K562 (cell line): ENCODE measurements around the gene SFXN2. TPM values are rescaled to one million over a fixed set of nuclear protein-coding genes. Genes with fewer than 3 reads are reported as not detected.

ENCODE experiments used
- ATAC-seq: fragments of 200-7000 bp; cut with Tn5 transposase; 3 replicates; pipeline ENCODE4 v1.9.1; 2020; ENCODE audit warnings: moderate library complexity
- BruUV-seq: library from RNA; stranded (reverse); fragments of 400-500 nt; replicated peaks from 2 replicates; lab custom pipeline; 2021; lab: Mats Ljungman, UMichigan
- CTCF ChIA-PET: fragments of 300-600 bp; formaldehyde crosslinking; extraction: SDS; loops from one replicate; lab custom pipeline; 2021; ENCODE audit warnings: low intra/inter-chr PET ratio; lab: Yijun Ruan, JAX
- POLR2A ChIA-PET: fragments of 300-600, 350-650 bp; sonication (Branson Sonifier 250); formaldehyde crosslinking; extraction: SDS; loops from one replicate; lab custom pipeline; 2021; ENCODE audit warnings: antibody characterized with exemption, inconsistent platforms; lab: Yijun Ruan, JAX
- DNase-seq, 4 experiments: peaks; one replicate each; pipeline versions ENCODE4 v3.0.0 to v3.0.0-alpha.2; 2011 to 2018; ENCODE audit warnings: low spot score in 3 of 4, mixed read lengths in 3 of 4; ENCODE audit errors: extremely low read depth in 1 of 4
- FAIRE-seq: peaks from 2 replicates; lab custom pipeline; 2011; peaks lifted over from hg19 to GRCh38; lab: Jason Lieb, UNC
- H2AFZ ChIP-seq: 2 replicates; pipeline ENCODE4 v1.6.0; 2011; ENCODE audit warnings: low read depth, low read length, control low read depth, inconsistent platforms
- H3K27ac ChIP-seq: fragments of 200-600 bp; 3 replicates; pipeline ENCODE4 v1.8.0; 2011; ENCODE audit warnings: low read depth, mild to moderate bottlenecking, control low read depth, inconsistent platforms, low read length, moderate library complexity, mixed read lengths; ENCODE audit errors: extremely low read depth
- H3K27me3 ChIP-seq, 2 experiments: fragments of 300-600 bp in 1 of 2; 2 replicates in 1 of 2; 3 replicates in 1 of 2; pipeline versions ENCODE4 v1.6.0 to v1.8.0; 2011; ENCODE audit warnings: inconsistent platforms in 2 of 2, low read length in 2 of 2, mild to moderate bottlenecking in 1 of 2, mixed read lengths in 1 of 2, moderate library complexity in 1 of 2; ENCODE audit not compliant: control insufficient read depth in 2 of 2, insufficient read depth in 2 of 2
- H3K36me3 ChIP-seq: fragments of 300-600 bp; 3 replicates; pipeline ENCODE4 v1.8.0; 2011; ENCODE audit warnings: mild to moderate bottlenecking, low read length, inconsistent platforms; ENCODE audit not compliant: control insufficient read depth, insufficient read depth
- H3K4me1 ChIP-seq, 2 experiments: fragments of 200-600 bp in 1 of 2; replicated peaks in 1 of 2; 2 replicates in 1 of 2; 3 replicates in 1 of 2; pipeline versions ENCODE4 v1.5.1 to v1.8.0; 2011; ENCODE audit warnings: inconsistent platforms in 2 of 2, low read length in 2 of 2, mild to moderate bottlenecking in 1 of 2, mixed read lengths in 1 of 2, moderate library complexity in 1 of 2; ENCODE audit not compliant: control insufficient read depth in 2 of 2, insufficient read depth in 2 of 2
- H3K4me2 ChIP-seq: 2 replicates; pipeline ENCODE4 v1.6.1; 2011; ENCODE audit warnings: low read length, control low read depth, inconsistent platforms, mixed read lengths; ENCODE audit not compliant: insufficient read depth
- H3K4me3 ChIP-seq: fragments of 200-600 bp; sonication (generic), shearing (Covaris generic); 2 replicates; pipeline ENCODE4 v1.5.1; 2016; ENCODE audit warnings: control low read depth, inconsistent platforms
- H3K79me2 ChIP-seq: fragments of 200-600 bp; 3 replicates; pipeline ENCODE4 v1.8.0; 2011; ENCODE audit warnings: low read length, inconsistent platforms; ENCODE audit not compliant: control insufficient read depth, insufficient read depth
- H3K9ac ChIP-seq, 2 experiments: 2 replicates each; pipeline versions ENCODE4 v1.6.0 to v1.6.1; 2011; ENCODE audit warnings: low read depth in 2 of 2, low read length in 2 of 2, control low read depth in 1 of 2, inconsistent platforms in 1 of 2, mild to moderate bottlenecking in 1 of 2, mixed read lengths in 1 of 2; ENCODE audit not compliant: insufficient read depth in 1 of 2
- H3K9me1 ChIP-seq: one replicate; pipeline ENCODE4 v1.6.0; 2011; ENCODE audit warnings: inconsistent platforms, mild to moderate bottlenecking, low read length, moderate library complexity; ENCODE audit not compliant: control insufficient read depth, insufficient read depth
- H3K9me3 ChIP-seq: replicated peaks from 2 replicates; pipeline ENCODE4 v1.5.1; 2011; ENCODE audit warnings: low read depth, low read length, inconsistent platforms; ENCODE audit not compliant: control insufficient read depth, insufficient read depth
- H4K20me1 ChIP-seq: replicated peaks from 2 replicates; pipeline ENCODE4 v1.6.1; 2011; ENCODE audit warnings: low read length, inconsistent platforms, mixed read lengths; ENCODE audit not compliant: control insufficient read depth, insufficient read depth
- EGR1 ChIP-seq: fragments of 450-650 bp; conservative IDR thresholded peaks from 2 replicates; pipeline ENCODE4 v1.6.1; 2017; ENCODE audit warnings: mild to moderate bottlenecking
- EZH2 ChIP-seq: IDR thresholded peaks from 2 replicates; pipeline ENCODE4 v1.6.1; 2012; ENCODE audit warnings: low read depth, mild to moderate bottlenecking, inconsistent platforms, low read length, borderline replicate concordance
- GTF2E2 ChIP-seq: fragments of 200-800 bp; sonication (Bioruptor generic); IDR thresholded peaks from 2 replicates; pipeline ENCODE4 v1.6.1; 2016; ENCODE audit warnings: missing genetic modification characterization, missing compliant biosample characterization
- MAFG ChIP-seq: fragments of 450-650 bp; conservative IDR thresholded peaks from 2 replicates; pipeline ENCODE4 v1.6.1; 2016; ENCODE audit warnings: missing genetic modification characterization, missing compliant biosample characterization
- MTF1 ChIP-seq: fragments of 250-450 bp; sonication (Bioruptor Pico); IDR thresholded peaks from 2 replicates; pipeline ENCODE4 v1.9.0; 2021; ENCODE audit warnings: moderate library complexity, mild to moderate bottlenecking, inconsistent platforms, borderline replicate concordance
- NCOA2 ChIP-seq, 2 experiments: fragments of 450-650 bp; IDR thresholded peaks; 2 replicates each; pipeline ENCODE4 v1.6.1; 2018; ENCODE audit warnings: mild to moderate bottlenecking in 2 of 2, moderate library complexity in 1 of 2; ENCODE audit not compliant: partially characterized antibody in 2 of 2
- PRMT5 ChIP-seq: sonication (generic); formaldehyde crosslinking; IDR thresholded peaks from 2 replicates; pipeline ENCODE4 v1.5.0; 2020; ENCODE audit warnings: missing genetic modification reagents
- SMC3 ChIP-seq: conservative IDR thresholded peaks from 2 replicates; pipeline ENCODE4 v1.6.1; 2011; ENCODE audit warnings: low read depth, low read length, improper control_type of control experiment; ENCODE audit not compliant: insufficient read depth
- ZBTB1 ChIP-seq: sonication (generic); formaldehyde crosslinking; IDR thresholded peaks from 2 replicates; pipeline ENCODE4 v1.8.1; 2023; ENCODE audit warnings: missing genetic modification reagents, low read depth, mild to moderate bottlenecking, borderline replicate concordance
- ZKSCAN3 ChIP-seq: fragments of 250-450 bp; sonication (Bioruptor Pico); IDR thresholded peaks from 2 replicates; pipeline ENCODE4 v1.4.0; 2020
- ZNF282 ChIP-seq: sonication (generic); formaldehyde crosslinking; IDR thresholded peaks from 2 replicates; pipeline ENCODE4 v1.8.1; 2023; ENCODE audit warnings: missing genetic modification reagents
- WGBS: fragments of 100-300 bp; shearing (Covaris generic); methylation state at CpG from one replicate; pipeline ENCODE4 v1.1.6; 2016; ENCODE audit warnings: low coverage, mixed read lengths; ENCODE audit not compliant: insufficient coverage; ENCODE audit errors: missing lambda C conversion rate; 5-methylcytosine and 5-hydroxymethylcytosine counted together
- in situ Hi-C: fragments of 300-500 bp; cut with MboI; formaldehyde crosslinking; loops from 4 replicates; pipeline ENCODE4 v1.15.0; 2018; ENCODE audit warnings: inconsistent platforms, mixed read lengths
- intact Hi-C: fragments of 100-400 bp; cut with micrococcal nuclease; formaldehyde crosslinking; loops from 2 replicates; pipeline ENCODE4 v1.14.2; 2022
- polyA plus RNA-seq, 8 experiments: library from polyadenylated mRNA; depleted of rRNA in 4 of 8; stranded (reverse) in 5 of 8; unstranded in 3 of 8; fragments of >200 nt; fragmentation: Nextera tagmentation in 2 of 8; fragmentation: Illumina TruSeq in 1 of 8; extraction: Ambion mirVana in 2 of 8; extraction: Trizol in 1 of 8; gene quantifications; 2 replicates each; pipeline versions ENCODE4 v1.2.1 to v1.2.3, GENCODE V29; 2011 to 2014; ENCODE audit warnings: inconsistent platforms in 1 of 8, missing spikeins in 1 of 8
- total RNA-seq, 7 experiments: library from RNA; depleted of rRNA in 6 of 7; stranded (reverse); fragments of >200 nt in 6 of 7; fragmentation: Illumina TruSeq in 2 of 7; extraction: Trizol in 2 of 7; gene quantifications; 2 replicates each; pipeline versions ENCODE4 v1.2.1 to v1.2.3, GENCODE V29; 2011 to 2021; ENCODE audit warnings: low replicate concordance in 1 of 7
- TF ChIP-seq, protein P1 (sequence below): fragments of 250-450 bp; sonication (Bioruptor Pico); IDR thresholded peaks from 2 replicates; pipeline ENCODE4 v1.8.0; 2022; ENCODE audit warnings: inconsistent platforms, mild to moderate bottlenecking, moderate library complexity, borderline replicate concordance
- TF ChIP-seq, protein P2 (sequence below): sonication (generic); formaldehyde crosslinking; IDR thresholded peaks from 2 replicates; pipeline ENCODE4 v1.8.0; 2023; ENCODE audit warnings: mild to moderate bottlenecking, missing genetic modification reagents
- TF ChIP-seq, protein P3 (sequence below): sonication (generic); formaldehyde crosslinking; IDR thresholded peaks from 2 replicates; pipeline ENCODE4 v1.5.0; 2020; ENCODE audit warnings: missing genetic modification reagents
- TF ChIP-seq, protein P4 (sequence below): fragments of 450-650 bp; IDR thresholded peaks from 2 replicates; pipeline ENCODE4 v1.6.1; 2016; ENCODE audit warnings: low read depth, mild to moderate bottlenecking, moderate library complexity
- TF ChIP-seq, protein P5 (sequence below): IDR thresholded peaks from 2 replicates; pipeline ENCODE4 v1.6.1; 2011; ENCODE audit not compliant: insufficient read length; ENCODE audit errors: extremely low read depth

Gene SFXN2
- total and polyA plus RNA-seq, 9 of the 15 experiments (the other 6 are each of a cell fraction or from before 2014, with no cell fraction given): 7.3 to 23.8 (median 15.7) TPM

DNA sequence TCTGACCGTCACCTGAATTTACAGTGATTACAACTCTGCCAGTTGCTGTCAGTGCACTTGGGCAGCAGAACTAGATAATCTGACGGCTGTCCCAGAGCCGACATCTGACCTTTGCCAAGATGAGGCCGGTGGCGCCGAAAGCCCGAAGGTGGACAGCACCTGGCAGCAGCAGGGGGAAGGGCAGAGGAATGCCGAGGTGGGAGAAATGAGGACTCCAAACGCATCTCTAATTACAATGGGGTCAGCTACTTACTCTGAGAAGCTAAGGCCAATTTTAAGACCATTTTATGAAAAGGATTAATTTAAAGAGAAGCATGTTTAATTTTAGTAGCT, 36.4 kb upstream of the SFXN2 start:
- TF ChIP-seq, protein P1, sequence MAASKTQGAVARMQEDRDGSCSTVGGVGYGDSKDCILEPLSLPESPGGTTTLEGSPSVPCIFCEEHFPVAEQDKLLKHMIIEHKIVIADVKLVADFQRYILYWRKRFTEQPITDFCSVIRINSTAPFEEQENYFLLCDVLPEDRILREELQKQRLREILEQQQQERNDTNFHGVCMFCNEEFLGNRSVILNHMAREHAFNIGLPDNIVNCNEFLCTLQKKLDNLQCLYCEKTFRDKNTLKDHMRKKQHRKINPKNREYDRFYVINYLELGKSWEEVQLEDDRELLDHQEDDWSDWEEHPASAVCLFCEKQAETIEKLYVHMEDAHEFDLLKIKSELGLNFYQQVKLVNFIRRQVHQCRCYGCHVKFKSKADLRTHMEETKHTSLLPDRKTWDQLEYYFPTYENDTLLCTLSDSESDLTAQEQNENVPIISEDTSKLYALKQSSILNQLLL (CRISPR knock-in tag): no peak
- TF ChIP-seq MAFG (tag): no peak
- TF ChIP-seq PRMT5: no peak
- no peak for TF ChIP-seq ZNF282 (CRISPR knock-in tag)
- TF ChIP-seq, protein P2, sequence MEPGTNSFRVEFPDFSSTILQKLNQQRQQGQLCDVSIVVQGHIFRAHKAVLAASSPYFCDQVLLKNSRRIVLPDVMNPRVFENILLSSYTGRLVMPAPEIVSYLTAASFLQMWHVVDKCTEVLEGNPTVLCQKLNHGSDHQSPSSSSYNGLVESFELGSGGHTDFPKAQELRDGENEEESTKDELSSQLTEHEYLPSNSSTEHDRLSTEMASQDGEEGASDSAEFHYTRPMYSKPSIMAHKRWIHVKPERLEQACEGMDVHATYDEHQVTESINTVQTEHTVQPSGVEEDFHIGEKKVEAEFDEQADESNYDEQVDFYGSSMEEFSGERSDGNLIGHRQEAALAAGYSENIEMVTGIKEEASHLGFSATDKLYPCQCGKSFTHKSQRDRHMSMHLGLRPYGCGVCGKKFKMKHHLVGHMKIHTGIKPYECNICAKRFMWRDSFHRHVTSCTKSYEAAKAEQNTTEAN (CRISPR knock-in tag): no peak
- TF ChIP-seq, protein P3, sequence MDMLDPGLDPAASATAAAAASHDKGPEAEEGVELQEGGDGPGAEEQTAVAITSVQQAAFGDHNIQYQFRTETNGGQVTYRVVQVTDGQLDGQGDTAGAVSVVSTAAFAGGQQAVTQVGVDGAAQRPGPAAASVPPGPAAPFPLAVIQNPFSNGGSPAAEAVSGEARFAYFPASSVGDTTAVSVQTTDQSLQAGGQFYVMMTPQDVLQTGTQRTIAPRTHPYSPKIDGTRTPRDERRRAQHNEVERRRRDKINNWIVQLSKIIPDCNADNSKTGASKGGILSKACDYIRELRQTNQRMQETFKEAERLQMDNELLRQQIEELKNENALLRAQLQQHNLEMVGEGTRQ (CRISPR knock-in tag): no peak
- TF ChIP-seq NCOA2 (IDR thresholded peaks at IDR 0.05; ENCODE audit: partially characterized antibody in 2 of 2): no peak
- TF ChIP-seq, protein P4, sequence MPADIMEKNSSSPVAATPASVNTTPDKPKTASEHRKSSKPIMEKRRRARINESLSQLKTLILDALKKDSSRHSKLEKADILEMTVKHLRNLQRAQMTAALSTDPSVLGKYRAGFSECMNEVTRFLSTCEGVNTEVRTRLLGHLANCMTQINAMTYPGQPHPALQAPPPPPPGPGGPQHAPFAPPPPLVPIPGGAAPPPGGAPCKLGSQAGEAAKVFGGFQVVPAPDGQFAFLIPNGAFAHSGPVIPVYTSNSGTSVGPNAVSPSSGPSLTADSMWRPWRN: no peak
- TF ChIP-seq SMC3: no peak
- TF ChIP-seq GTF2E2 (tag): no peak
- TF ChIP-seq EGR1: no peak
- TF ChIP-seq MTF1 (CRISPR knock-in tag): no peak
- no peak for TF ChIP-seq EZH2
- no peak for TF ChIP-seq ZBTB1 (CRISPR knock-in tag)
- TF ChIP-seq, protein P5, sequence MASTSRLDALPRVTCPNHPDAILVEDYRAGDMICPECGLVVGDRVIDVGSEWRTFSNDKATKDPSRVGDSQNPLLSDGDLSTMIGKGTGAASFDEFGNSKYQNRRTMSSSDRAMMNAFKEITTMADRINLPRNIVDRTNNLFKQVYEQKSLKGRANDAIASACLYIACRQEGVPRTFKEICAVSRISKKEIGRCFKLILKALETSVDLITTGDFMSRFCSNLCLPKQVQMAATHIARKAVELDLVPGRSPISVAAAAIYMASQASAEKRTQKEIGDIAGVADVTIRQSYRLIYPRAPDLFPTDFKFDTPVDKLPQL: no peak
- no peak for TF ChIP-seq ZKSCAN3 (CRISPR knock-in tag)

More for the DNA sequence above, 36.4 kb upstream of the SFXN2 start:
- H3K36me3 ChIP-seq: no peaks in the 10 kb centered on the region
- ATAC-seq: no peak
- POLR2A ChIA-PET: interaction anchor here (0.5 to 1.7 kb wide), 3 partner anchors 19 to 741 kb away, joined by 3 to 4 read pairs (median 3); no protein-coding TSS in a partner anchor
- 0 out of 4 replicates have a peak overlapping the region, but pooled peaks of 1 of the 2 experiments have one; percentile 32 for H3K9ac ChIP-seq
- in situ Hi-C loops: no loop called here
- H3K4me3 ChIP-seq: no peak overlapping the region
- no TSS peak for BruUV-seq
- H3K27ac ChIP-seq: no peak overlapping the region
- intact Hi-C loops: no loop called here
- H2AFZ ChIP-seq: no peak overlapping the region
- no peaks in the 10 kb centered on the region for H3K9me1 ChIP-seq
- H4K20me1 ChIP-seq: no peaks in the 10 kb centered on the region
- 75% methylated on average over 9 of the region's 9 CpGs for WGBS
- no peaks in the 10 kb centered on the region for H3K27me3 ChIP-seq
- FAIRE-seq: no peak
- no peak for DNase-seq
- H3K79me2 ChIP-seq: no peaks in the 10 kb centered on the region
- H3K9me3 ChIP-seq: no peaks in the 10 kb centered on the region
- no peak overlapping the region for H3K4me2 ChIP-seq
- peaks cover 25 to 34% of the 10 kb centered on the region in 2 experiments for H3K4me1 ChIP-seq
- CTCF ChIA-PET: no interaction called here
